Activated CD4-positive, alpha-beta T cell treated with anti-CD3 and anti-CD28 coated beads, Interleukin-2, amount 10 ng/mL, durations not matched to agents 7 days and 5 days (primary cell): Measurements from ENCODE around the gene NHSL2. TPM values are rescaled to one million over a fixed set of nuclear protein-coding genes. Genes with fewer than 3 reads are reported as not detected.

Experiments used
- CTCF ChIA-PET: fragments of 350-600 bp; sonication (Branson Sonifier 250); formaldehyde crosslinking; loops from one replicate; lab custom pipeline; 2021; ENCODE audit warnings: antibody characterized with exemption; lab: Charles Lee
- POLR2A ChIA-PET: fragments of 350-600 bp; sonication (Branson Sonifier 250); formaldehyde crosslinking; loops from one replicate; lab custom pipeline; 2021; ENCODE audit warnings: antibody characterized with exemption; lab: Charles Lee
- DNase-seq: peaks from one replicate; pipeline ENCODE4 v3.0.0-alpha.2; 2020
- H3K27ac Mint-ChIP-seq: one replicate; pipeline ENCODE4 v1.8.0; 2021; ENCODE audit warnings: mild to moderate bottlenecking, moderate library complexity, mixed read lengths
- H3K27me3 Mint-ChIP-seq: one replicate; pipeline ENCODE4 v1.8.0; 2021; ENCODE audit warnings: mixed read lengths
- H3K36me3 Mint-ChIP-seq: one replicate; pipeline ENCODE4 v1.8.0; 2021; ENCODE audit warnings: low read depth, mixed read lengths
- H3K4me1 Mint-ChIP-seq: one replicate; pipeline ENCODE4 v1.8.0; 2021; ENCODE audit warnings: mixed read lengths
- H3K4me3 Mint-ChIP-seq: one replicate; pipeline ENCODE4 v1.8.0; 2021; ENCODE audit warnings: mild to moderate bottlenecking, moderate library complexity, mixed read lengths
- H3K9me3 Mint-ChIP-seq: one replicate; pipeline ENCODE4 v1.8.0; 2021; ENCODE audit warnings: mixed read lengths
- total RNA-seq, 2 experiments: library from RNA; stranded (reverse); gene quantifications; one replicate each; pipeline ENCODE4 v1.2.3, GENCODE V29; 2021

NHSL2 gene
- total RNA-seq, 2 experiments from 2014 or later = 1.00 to 1.1 TPM

GRCh38 chrX:72028701-72029470, 118.2 kb downstream of the NHSL2 start:
- H3K4me3 Mint-ChIP-seq = no peak overlapping the region
- DNase-seq = no peak
- POLR2A ChIA-PET = no interaction called here
- no peak overlapping the region for H3K27ac Mint-ChIP-seq
- CTCF ChIA-PET = interaction anchor here (4.9 kb wide), 1 partner anchor 8 kb away, joined by 36 read pairs; no protein-coding TSS in a partner anchor
- H3K36me3 Mint-ChIP-seq = no peaks in the 10 kb centered on the region
- H3K9me3 Mint-ChIP-seq = no peaks in the 10 kb centered on the region
- H3K27me3 Mint-ChIP-seq = peaks cover 12% of the 10 kb centered on the region
- H3K4me1 Mint-ChIP-seq = no peaks in the 10 kb centered on the region

DNA sequence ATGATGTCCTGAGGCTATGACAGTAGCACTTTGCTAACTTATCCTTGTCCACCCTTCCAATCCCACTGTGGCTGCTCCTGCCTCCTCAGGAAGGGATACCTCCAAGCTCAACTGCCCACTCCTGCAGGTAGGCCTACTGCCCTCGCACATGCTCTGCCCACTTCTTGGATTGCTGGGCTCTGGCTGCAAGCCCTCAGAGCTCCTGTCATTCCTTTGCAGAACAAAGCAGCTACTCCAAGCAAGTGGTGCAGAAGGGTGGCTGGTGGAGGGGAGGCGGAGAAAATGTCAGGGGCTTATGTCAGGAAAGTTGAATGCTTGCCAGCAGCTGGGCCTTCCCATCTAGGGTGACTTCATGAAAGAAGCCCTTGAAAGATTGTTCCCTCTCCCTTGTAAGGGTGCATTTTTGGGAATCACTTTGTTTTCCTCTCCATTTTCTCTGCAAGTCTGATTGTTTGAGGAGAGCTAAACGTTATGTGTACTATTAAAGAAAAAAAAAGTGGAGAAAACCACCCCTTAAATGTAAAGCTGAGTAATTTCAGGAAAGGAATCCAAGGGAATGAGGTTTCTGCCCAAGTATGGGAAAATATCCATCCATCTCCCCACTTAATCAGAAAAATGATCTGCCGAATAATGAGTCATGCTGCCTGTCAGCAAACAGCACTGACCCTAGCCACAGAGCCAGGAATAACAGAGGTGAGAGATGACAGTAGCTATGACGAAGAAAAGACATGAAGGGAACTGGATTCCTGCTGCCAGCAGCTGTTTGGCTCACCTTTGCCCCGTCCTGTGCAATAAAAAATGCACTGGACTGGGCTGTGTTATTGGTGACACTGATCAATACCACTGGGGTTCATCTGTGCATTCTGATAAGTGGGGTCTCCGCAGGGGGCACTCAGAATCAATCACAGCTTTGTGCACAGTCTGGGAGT, 119.1 kb downstream of the NHSL2 start:
- ChIA-PET CTCF (interaction anchor here (1.4 to 4.9 kb wide), 2 partner anchors 9 to 48 kb away, joined by 4 to 36 read pairs; no protein-coding TSS in a partner anchor), POLR2A (no interaction called here)
- no peak overlapping the region for H3K27ac Mint-ChIP-seq
- no peaks in the 10 kb centered on the region for H3K36me3 Mint-ChIP-seq
- no peaks in the 10 kb centered on the region for H3K4me1 Mint-ChIP-seq
- H3K27me3 Mint-ChIP-seq = peaks cover 7% of the 10 kb centered on the region
- no peak overlapping the region for H3K4me3 Mint-ChIP-seq
- DNase-seq = no peak
- no peaks in the 10 kb centered on the region for H3K9me3 Mint-ChIP-seq

DNA sequence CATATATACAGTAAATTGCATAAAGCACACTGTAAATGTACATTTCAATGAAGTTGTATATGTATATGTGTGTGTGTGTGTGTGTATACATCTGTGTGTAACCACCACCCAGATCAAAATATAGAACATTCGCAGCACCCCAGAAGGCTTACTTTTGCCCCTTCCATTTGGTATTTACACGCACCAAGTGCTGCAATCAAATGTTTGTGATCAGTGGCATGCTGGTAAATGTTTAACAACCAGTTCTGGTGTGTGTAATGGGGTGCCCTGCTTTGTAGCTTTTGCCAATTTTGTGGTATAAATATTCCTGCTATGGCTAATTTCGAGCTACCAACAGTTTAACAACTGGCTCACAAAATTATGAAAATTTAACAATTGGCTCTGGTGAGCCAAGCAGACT, 119.8 kb downstream of the NHSL2 start:
- Mint-ChIP-seq H3K36me3 (no peaks in the 10 kb centered on the region), H3K27ac (no peak overlapping the region), H3K4me3 (no peak overlapping the region), H3K27me3 (peaks cover 10% of the 10 kb centered on the region), H3K4me1 (no peaks in the 10 kb centered on the region), H3K9me3 (no peaks in the 10 kb centered on the region)
- CTCF ChIA-PET = interaction anchor here (1.4 to 4.9 kb wide), 3 partner anchors 10 to 47 kb away, joined by 4 to 36 read pairs (median 4); no protein-coding TSS in a partner anchor
- DNase-seq = no peak
- POLR2A ChIA-PET = no interaction called here

DNA sequence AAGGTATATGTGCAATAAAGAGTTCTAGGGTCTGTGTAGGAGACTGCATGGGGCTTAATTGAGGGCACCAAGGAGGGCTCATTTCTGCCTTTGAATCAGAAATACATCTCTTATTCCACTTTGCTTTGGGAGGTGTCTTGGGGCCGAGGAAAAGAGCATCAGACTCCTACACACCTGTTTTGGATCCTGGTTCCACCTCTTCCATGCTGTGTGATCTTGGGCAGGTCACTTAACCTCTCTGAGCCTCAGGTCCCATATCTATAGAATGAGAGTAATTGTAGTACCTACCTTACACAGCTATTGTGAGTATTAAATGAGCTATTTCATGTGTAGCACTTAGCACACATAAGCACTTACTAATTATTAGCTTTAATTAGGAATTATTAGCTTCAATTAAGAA, 120.5 kb downstream of the NHSL2 start:
- POLR2A ChIA-PET = no interaction called here
- no peaks in the 10 kb centered on the region for H3K4me1 Mint-ChIP-seq
- H3K36me3 Mint-ChIP-seq = no peaks in the 10 kb centered on the region
- DNase-seq = no peak
- CTCF ChIA-PET = interaction anchor here (0.6 to 4.9 kb wide), 5 partner anchors 11 to 1947 kb away, joined by 3 to 36 read pairs (median 4); no protein-coding TSS in a partner anchor
- H3K27me3 Mint-ChIP-seq = peaks cover 12% of the 10 kb centered on the region
- no peak overlapping the region for H3K4me3 Mint-ChIP-seq
- H3K27ac Mint-ChIP-seq = no peak overlapping the region
- no peaks in the 10 kb centered on the region for H3K9me3 Mint-ChIP-seq

GRCh38 chrX:72031634-72032033, 121.0 kb downstream of the NHSL2 start:
- ChIA-PET CTCF (interaction anchor here (0.7 to 4.9 kb wide), 4 partner anchors 11 to 167 kb away, joined by 3 to 36 read pairs (median 4); no protein-coding TSS in a partner anchor), POLR2A (no interaction called here)
- Mint-ChIP-seq H3K27ac (no peak overlapping the region), H3K27me3 (peaks cover 11% of the 10 kb centered on the region), H3K4me3 (no peak overlapping the region), H3K36me3 (no peaks in the 10 kb centered on the region), H3K9me3 (no peaks in the 10 kb centered on the region), H3K4me1 (no peaks in the 10 kb centered on the region)
- DNase-seq = no peak

- Mint-ChIP-seq H3K36me3 (no peaks in the 10 kb centered on the region), H3K27ac (no peak overlapping the region), H3K4me1 (no peaks in the 10 kb centered on the region), H3K4me3 (no peak overlapping the region), H3K27me3 (peaks cover 8% of the 10 kb centered on the region), H3K9me3 (no peaks in the 10 kb centered on the region)
- CTCF ChIA-PET = no interaction called here
- DNase-seq = no peak
- POLR2A ChIA-PET = no interaction called here
These were observed 127.0 kb downstream of the NHSL2 start for GRCh38 chrX:72037601-72038000.

DNA sequence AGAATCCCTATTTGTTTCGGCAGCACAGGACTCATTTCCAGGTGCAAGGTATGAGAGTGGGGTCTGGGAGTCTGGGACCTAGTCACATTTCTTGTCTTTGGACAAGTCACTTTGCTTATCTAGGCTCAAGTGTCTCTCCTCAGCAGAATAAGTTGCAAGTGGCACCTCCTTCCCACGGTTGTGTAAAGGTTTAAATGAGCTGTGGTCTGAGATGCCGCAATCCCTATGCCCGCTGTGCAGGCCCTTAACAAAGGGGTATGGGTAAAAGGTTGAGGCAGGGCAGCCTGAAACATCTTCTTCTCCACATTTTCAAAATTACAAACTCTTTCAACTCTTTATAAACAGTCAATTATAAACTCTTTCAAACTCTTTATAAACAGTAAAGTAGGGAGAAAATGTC, 127.4 kb downstream of the NHSL2 start:
- no peak overlapping the region for H3K27ac Mint-ChIP-seq
- H3K27me3 Mint-ChIP-seq = peaks cover 8% of the 10 kb centered on the region
- POLR2A ChIA-PET = no interaction called here
- no peaks in the 10 kb centered on the region for H3K4me1 Mint-ChIP-seq
- H3K4me3 Mint-ChIP-seq = no peak overlapping the region
- DNase-seq = no peak
- H3K9me3 Mint-ChIP-seq = no peaks in the 10 kb centered on the region
- CTCF ChIA-PET = no interaction called here
- no peaks in the 10 kb centered on the region for H3K36me3 Mint-ChIP-seq

- Mint-ChIP-seq H3K4me3 (no peak overlapping the region), H3K36me3 (no peaks in the 10 kb centered on the region), H3K9me3 (no peaks in the 10 kb centered on the region), H3K27ac (no peak overlapping the region), H3K4me1 (no peaks in the 10 kb centered on the region), H3K27me3 (peaks cover 8% of the 10 kb centered on the region)
- ChIA-PET POLR2A (no interaction called here), CTCF (no interaction called here)
- no peak for DNase-seq
These were observed 128.2 kb downstream of the NHSL2 start for GRCh38 chrX:72038868-72039267.

DNA sequence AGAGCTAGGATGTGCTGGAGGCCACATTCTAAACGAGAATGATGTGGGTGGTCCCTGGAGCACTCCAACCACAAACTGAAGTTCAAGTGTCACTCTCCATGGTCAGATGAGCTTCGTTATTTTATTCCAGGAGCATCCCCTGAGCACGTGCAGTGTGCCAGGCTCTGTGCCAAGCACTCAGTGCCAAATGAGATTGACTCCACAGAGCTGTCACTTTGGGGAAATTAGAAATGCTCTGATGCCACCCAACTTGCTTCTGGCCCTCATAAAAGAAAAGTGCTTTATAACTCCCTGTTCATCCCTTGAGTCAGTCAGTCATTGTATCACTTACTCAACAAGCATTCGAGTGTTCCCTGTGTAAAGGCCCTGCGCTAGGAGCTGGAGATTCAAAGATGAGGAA, 129.9 kb downstream of the NHSL2 start:
- H3K9me3 Mint-ChIP-seq = no peaks in the 10 kb centered on the region
- no peaks in the 10 kb centered on the region for H3K36me3 Mint-ChIP-seq
- H3K27ac Mint-ChIP-seq = no peak overlapping the region
- H3K4me3 Mint-ChIP-seq = no peak overlapping the region
- no peaks in the 10 kb centered on the region for H3K4me1 Mint-ChIP-seq
- ChIA-PET POLR2A (no interaction called here), CTCF (interaction anchor here (0.6 to 2.0 kb wide), 4 partner anchors 21 to 88 kb away, joined by 3 to 6 read pairs (median 4); no protein-coding TSS in a partner anchor)
- H3K27me3 Mint-ChIP-seq = peaks cover 5% of the 10 kb centered on the region
- DNase-seq = no peak

DNA sequence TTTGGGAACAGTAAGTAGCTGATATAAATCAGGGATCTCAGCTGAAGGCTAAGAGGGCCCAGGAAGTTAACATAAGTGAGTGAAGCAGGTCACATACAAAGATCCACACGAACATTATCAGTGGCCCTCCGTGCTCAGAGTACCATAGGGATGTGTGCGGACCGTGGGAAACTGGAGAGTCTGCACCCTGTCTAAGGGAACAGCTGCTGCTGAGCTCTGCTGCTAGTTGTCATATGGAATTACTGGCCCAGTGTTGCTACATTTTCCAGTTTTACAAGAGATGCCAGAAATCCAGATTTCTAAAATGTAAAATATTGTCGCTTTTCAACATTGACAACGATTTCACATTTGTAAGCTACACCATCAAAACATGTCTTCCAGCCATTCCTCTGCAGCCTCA, 130.5 kb downstream of the NHSL2 start:
- DNase-seq = no peak
- Mint-ChIP-seq H3K36me3 (no peaks in the 10 kb centered on the region), H3K9me3 (no peaks in the 10 kb centered on the region), H3K27me3 (peaks cover 3% of the 10 kb centered on the region), H3K4me3 (no peak overlapping the region), H3K27ac (no peak overlapping the region), H3K4me1 (peaks cover 1% of the 10 kb centered on the region)
- CTCF ChIA-PET = interaction anchor here (1.3 to 2.0 kb wide), 3 partner anchors 22 to 87 kb away, joined by 3 to 6 read pairs (median 4); no protein-coding TSS in a partner anchor
- POLR2A ChIA-PET = no interaction called here

DNA sequence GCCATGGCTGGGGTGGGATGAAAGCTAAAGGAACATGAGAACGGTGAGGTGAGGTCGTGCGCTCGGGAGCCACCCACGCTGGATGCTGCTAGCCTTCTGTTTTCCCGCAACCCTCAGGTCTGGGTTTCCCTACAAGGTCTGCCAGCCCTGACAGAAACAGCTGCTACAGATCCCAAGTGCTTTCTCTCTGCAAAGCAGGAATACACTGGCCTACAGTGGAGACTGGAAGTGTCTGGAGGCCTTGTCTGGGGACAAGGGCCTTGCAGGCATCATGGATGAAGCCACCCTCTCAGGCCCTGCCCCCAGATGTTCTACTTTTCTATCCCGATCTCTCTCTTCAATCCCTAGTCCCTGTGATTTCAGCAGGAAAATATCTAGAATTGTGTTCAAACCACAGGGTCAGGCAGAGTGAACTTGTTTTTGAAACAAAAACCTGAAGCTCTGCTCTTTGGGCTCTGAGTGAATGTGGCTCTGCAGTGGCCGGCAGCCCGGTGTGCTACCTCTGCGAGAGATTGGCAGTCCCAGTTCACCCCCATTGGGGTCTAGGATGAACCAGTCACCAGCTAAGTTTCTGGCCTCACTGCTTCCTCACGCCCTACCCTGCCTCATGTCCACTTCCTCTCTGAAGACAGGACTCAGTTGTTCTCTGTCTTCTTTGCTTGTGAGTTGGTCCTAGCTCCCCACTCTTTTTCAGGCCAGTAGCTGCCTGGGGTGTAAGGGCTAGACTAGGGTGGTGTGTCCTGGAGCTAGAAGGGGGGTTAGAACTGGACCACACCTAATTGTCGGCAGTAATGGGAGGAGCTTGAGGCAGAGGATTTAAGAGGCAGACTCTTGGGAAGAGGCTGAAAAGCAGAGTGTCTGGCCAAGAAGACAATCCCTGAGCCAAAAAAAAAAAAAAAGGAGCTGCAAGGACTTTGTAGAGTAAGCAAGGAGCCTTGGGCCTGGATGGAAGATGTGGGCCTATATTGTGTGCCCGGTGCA, 131.5 kb downstream of the NHSL2 start:
- H3K4me1 Mint-ChIP-seq = peaks cover 10% of the 10 kb centered on the region
- POLR2A ChIA-PET = no interaction called here
- peaks cover 7% of the 10 kb centered on the region for H3K27me3 Mint-ChIP-seq
- CTCF ChIA-PET = interaction anchor here (0.5 to 2.0 kb wide), 4 partner anchors 23 to 1062 kb away, joined by 3 to 6 read pairs (median 3); partner anchors contain the start of gene RTL5
- no peaks in the 10 kb centered on the region for H3K9me3 Mint-ChIP-seq
- H3K27ac Mint-ChIP-seq = no peak overlapping the region
- DNase-seq = no peak
- no peak overlapping the region for H3K4me3 Mint-ChIP-seq
- no peaks in the 10 kb centered on the region for H3K36me3 Mint-ChIP-seq

- Mint-ChIP-seq H3K4me3 (no peak overlapping the region), H3K27me3 (peaks cover 7% of the 10 kb centered on the region), H3K4me1 (peaks cover 10% of the 10 kb centered on the region), H3K9me3 (no peaks in the 10 kb centered on the region), H3K27ac (no peak overlapping the region), H3K36me3 (no peaks in the 10 kb centered on the region)
- DNase-seq = no peak
- ChIA-PET POLR2A (no interaction called here), CTCF (interaction anchor here (0.5 to 1.1 kb wide), 3 partner anchors 89 to 1063 kb away, joined by 3 read pairs; partner anchors contain the start of gene RTL5)
These were observed 132.2 kb downstream of the NHSL2 start for GRCh38 chrX:72042852-72043248.
